Measurements from ENCODE around the gene SEMA7A. TPM values are rescaled to one million over a fixed set of nuclear protein-coding genes. Genes with fewer than 3 reads are reported as not detected.
A peak's percentile ranks its signal among the peaks of the same experiment; 100 is the strongest.

The SEMA7A gene
- total and polyA plus RNA-seq, 2 donors from 2014 or later: 2.8 to 3.6 TPM

- intact Hi-C loops (cut with DNase I): loop anchor here (5.0 kb wide), 1 partner anchor 52 kb away; no protein-coding TSS in a partner anchor
- Histone ChIP-seq H3K9ac (ENCODE audit: low read length in 3 of 3) (peak overlapping the region in 1 of 3 donors; percentile 15), H3K4me1 (ENCODE audit: control insufficient read depth in 2 of 3, insufficient read depth in 2 of 3, low read depth in 1 of 3, low read length in 3 of 3) (peaks cover 0 to 28% (median 9%) of the 10 kb centered on the region in 3 donors), H3K36me3 (ENCODE audit: control insufficient read depth in 2 of 3, insufficient read depth in 3 of 3, low read length in 3 of 3) (no peaks in the 10 kb centered on the region), H3K4me3 (ENCODE audit: low read length in 3 of 3) (no peak overlapping the region), H3K27ac (ENCODE audit: low read depth in 2 of 2, low read length in 2 of 2) (peak overlapping the region; percentile 67 to 69), H3K9me3 (ENCODE audit: control insufficient read depth in 2 of 3, insufficient read depth in 1 of 3, low read length in 3 of 3) (no peaks in the 10 kb centered on the region), H3K27me3 (ENCODE audit: control insufficient read depth, insufficient read depth, low read length) (no peaks in the 10 kb centered on the region)
- no peak for FAIRE-seq
- TF ChIP-seq CTCF (IDR thresholded peaks at IDR 0.05; ENCODE audit: borderline replicate concordance, extremely low read depth, insufficient read depth): no peak
- DNase-seq: peak in 2 of 5 donors; percentile 41 to 56
These were observed 48.7 kb downstream of the SEMA7A start for GRCh38 chr15:74384881-74385643.

- Histone ChIP-seq H3K4me1 (ENCODE audit: control insufficient read depth in 2 of 3, insufficient read depth in 2 of 3, low read depth in 1 of 3, low read length in 3 of 3) (peaks cover 0 to 25% (median 9%) of the 10 kb centered on the region in 3 donors), H3K27me3 (ENCODE audit: control insufficient read depth, insufficient read depth, low read length) (no peaks in the 10 kb centered on the region), H3K36me3 (ENCODE audit: control insufficient read depth in 2 of 3, insufficient read depth in 3 of 3, low read length in 3 of 3) (no peaks in the 10 kb centered on the region), H3K9me3 (ENCODE audit: control insufficient read depth in 2 of 3, insufficient read depth in 1 of 3, low read length in 3 of 3) (no peaks in the 10 kb centered on the region), H3K4me3 (ENCODE audit: low read length in 3 of 3) (no peak overlapping the region), H3K9ac (ENCODE audit: low read length in 3 of 3) (peak overlapping the region in 1 of 3 donors; percentile 26), H3K27ac (ENCODE audit: low read depth in 2 of 2, low read length in 2 of 2) (peak overlapping the region; percentile 17 to 43)
- no peak for DNase-seq
- TF ChIP-seq CTCF (IDR thresholded peaks at IDR 0.05; ENCODE audit: borderline replicate concordance, extremely low read depth, insufficient read depth): no peak
- intact Hi-C loops (cut with DNase I): loop anchor here (5.0 kb wide), 1 partner anchor 53 kb away; no protein-coding TSS in a partner anchor
- FAIRE-seq: no peak
These were observed 49.2 kb downstream of the SEMA7A start for GRCh38 chr15:74384566-74384880.

- DNase-seq (peak in 1 of 5 donors; percentile 45), FAIRE-seq (no peak)
- peak overlapping the region in 1 of 2 donors; percentile 43 for H3K27ac ChIP-seq (ENCODE audit: low read depth in 2 of 2, low read length in 2 of 2)
- peaks cover 0 to 25% (median 9%) of the 10 kb centered on the region in 3 donors for H3K4me1 ChIP-seq (ENCODE audit: control insufficient read depth in 2 of 3, insufficient read depth in 2 of 3, low read depth in 1 of 3, low read length in 3 of 3)
- intact Hi-C loops (cut with DNase I): loop anchor here (5.0 kb wide), 1 partner anchor 53 kb away; no protein-coding TSS in a partner anchor
- H3K9ac ChIP-seq (ENCODE audit: low read length in 3 of 3): peak overlapping the region in 1 of 3 donors; percentile 26
- no peak overlapping the region for H3K4me3 ChIP-seq (ENCODE audit: low read length in 3 of 3)
- no peaks in the 10 kb centered on the region for H3K36me3 ChIP-seq (ENCODE audit: control insufficient read depth in 2 of 3, insufficient read depth in 3 of 3, low read length in 3 of 3)
- H3K27me3 ChIP-seq (ENCODE audit: control insufficient read depth, insufficient read depth, low read length): no peaks in the 10 kb centered on the region
- TF ChIP-seq CTCF (IDR thresholded peaks at IDR 0.05; ENCODE audit: borderline replicate concordance, extremely low read depth, insufficient read depth): no peak
- no peaks in the 10 kb centered on the region for H3K9me3 ChIP-seq (ENCODE audit: control insufficient read depth in 2 of 3, insufficient read depth in 1 of 3, low read length in 3 of 3)
These were observed 49.8 kb downstream of the SEMA7A start for GRCh38 chr15:74383695-74384565.

All from kidney (tissue), 14 donors.